OCI-LY1 (cell line): ENCODE results near the gene PARD3B.

Source experiments
- EZH2 ChIP-seq: fragments of 200-600 bp; sonication (generic), shearing (Covaris generic); IDR thresholded peaks from 2 replicates; pipeline ENCODE4 v1.8.0; 2017; ENCODE audit warnings: borderline replicate concordance, mixed run types, mild to moderate bottlenecking, antibody characterized with exemption, low read length, moderate library complexity, mixed read lengths
- TF ChIP-seq, protein P1 (sequence below): fragments of 200-600 bp; sonication (generic), shearing (Covaris generic); IDR thresholded peaks from 2 replicates; pipeline ENCODE4 v1.5.1; 2017; ENCODE audit warnings: mild to moderate bottlenecking, antibody characterized with exemption, low read length, moderate library complexity, mixed read lengths

DNA sequence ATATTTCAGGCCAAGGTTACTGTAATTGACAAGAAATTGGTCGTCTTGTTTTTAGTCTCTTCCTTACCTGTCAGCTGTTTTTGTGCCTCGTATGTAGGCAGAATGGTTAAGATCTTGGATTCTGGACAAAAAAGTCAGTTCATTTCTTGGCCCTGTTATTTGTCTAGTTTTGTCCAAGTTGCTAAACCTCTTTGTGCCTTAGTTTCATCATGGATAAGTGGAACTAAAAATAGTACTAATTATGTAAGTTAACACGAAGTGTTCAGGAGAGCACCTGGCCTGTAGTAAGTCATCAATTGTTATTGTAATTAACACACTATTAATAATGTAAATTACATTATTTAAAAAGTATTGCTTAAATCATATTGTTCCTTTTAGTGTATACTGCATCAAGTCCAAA is 148.0 kb downstream of the PARD3B start:
- TF ChIP-seq, protein P1, sequence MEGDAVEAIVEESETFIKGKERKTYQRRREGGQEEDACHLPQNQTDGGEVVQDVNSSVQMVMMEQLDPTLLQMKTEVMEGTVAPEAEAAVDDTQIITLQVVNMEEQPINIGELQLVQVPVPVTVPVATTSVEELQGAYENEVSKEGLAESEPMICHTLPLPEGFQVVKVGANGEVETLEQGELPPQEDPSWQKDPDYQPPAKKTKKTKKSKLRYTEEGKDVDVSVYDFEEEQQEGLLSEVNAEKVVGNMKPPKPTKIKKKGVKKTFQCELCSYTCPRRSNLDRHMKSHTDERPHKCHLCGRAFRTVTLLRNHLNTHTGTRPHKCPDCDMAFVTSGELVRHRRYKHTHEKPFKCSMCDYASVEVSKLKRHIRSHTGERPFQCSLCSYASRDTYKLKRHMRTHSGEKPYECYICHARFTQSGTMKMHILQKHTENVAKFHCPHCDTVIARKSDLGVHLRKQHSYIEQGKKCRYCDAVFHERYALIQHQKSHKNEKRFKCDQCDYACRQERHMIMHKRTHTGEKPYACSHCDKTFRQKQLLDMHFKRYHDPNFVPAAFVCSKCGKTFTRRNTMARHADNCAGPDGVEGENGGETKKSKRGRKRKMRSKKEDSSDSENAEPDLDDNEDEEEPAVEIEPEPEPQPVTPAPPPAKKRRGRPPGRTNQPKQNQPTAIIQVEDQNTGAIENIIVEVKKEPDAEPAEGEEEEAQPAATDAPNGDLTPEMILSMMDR = no peak
- no peak for TF ChIP-seq EZH2
